NCI-H69 (cell line): ENCODE measurements around the gene FMN2.

Experiments used
- DNase-seq: peaks from one replicate; lab custom pipeline; 2025; lab: John Stamatoyannopoulos, UW

Gene FMN2

DNA sequence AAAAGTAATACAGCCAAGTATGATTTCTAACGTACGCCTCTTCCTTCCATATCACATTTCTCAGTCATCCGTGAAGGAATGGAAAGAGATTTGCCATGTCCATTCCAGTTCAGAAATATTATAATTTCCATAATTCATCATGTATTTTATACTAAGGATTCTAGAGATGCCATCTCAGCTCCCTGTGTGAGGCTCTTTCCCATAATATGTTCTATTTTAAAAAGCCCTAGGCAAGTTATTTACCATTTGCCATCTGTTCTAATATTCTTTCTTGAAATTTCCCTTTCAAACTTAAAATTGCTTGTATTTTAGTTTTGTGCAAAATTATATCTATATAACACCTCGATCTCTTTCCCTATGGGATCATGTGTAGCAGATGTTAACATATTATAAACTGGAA is 106.7 kb downstream of the FMN2 start:
- no peak for DNase-seq

DNA sequence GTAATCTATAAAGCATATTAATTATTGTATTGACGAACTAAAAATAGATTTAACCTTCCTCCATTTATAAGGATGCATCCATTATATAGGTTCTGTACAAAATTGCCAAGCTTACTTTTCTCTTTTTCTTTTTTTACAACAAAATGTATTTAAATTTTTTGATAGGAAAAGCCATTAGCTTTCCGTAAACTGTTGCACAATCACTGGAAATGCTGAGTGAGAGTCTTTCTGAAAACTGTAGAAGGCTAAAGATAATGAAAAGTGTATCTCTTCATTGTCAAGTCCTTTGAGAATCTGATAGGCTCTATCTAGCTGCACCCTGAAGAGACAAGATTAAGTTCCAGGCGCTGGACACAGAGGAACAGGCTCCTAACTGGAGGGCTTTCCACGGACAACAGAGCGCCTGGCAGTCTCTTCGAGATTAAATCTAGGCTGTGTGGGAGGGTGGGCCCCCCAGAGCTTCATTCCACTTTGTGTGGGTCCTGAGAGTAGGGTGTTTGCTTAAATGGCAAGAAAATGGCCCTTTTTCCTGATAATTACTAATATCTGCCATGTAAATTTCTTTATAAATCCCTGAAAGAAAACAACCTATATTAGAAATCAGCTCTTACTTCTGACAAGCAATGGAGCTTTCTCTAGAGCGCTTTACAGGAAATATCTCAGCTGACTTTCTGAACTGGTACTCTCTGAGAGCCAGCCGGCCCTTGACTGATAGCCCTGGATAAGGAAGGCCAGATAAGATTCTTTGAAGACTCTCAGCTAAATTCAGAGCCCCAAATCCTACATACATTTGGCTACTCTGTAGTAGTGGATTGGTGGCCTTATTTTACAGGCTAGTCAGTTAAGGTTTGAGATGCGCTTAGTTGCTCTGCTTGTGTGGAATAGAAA is 108.3 kb downstream of the FMN2 start:
- no peak for DNase-seq

DNA sequence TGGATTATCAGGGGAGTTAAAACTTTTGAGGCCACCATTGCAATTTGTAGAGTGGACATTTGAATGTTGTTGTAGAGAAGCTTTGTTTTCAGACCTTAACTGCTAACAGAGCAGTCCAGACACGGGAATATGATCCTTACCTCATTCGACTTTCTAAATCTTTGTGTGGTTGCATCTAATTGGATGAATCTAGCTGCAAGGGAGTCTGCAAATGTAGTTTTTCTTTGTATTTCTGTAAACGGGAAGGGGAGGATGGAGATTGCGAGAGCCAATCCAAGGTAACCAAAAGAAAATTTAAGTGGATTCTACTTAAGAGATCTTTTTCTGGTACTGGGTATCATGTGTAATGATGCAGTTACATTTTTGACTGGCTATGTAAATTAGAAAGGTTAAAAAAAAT is 110.2 kb downstream of the FMN2 start:
- no peak for DNase-seq

DNA sequence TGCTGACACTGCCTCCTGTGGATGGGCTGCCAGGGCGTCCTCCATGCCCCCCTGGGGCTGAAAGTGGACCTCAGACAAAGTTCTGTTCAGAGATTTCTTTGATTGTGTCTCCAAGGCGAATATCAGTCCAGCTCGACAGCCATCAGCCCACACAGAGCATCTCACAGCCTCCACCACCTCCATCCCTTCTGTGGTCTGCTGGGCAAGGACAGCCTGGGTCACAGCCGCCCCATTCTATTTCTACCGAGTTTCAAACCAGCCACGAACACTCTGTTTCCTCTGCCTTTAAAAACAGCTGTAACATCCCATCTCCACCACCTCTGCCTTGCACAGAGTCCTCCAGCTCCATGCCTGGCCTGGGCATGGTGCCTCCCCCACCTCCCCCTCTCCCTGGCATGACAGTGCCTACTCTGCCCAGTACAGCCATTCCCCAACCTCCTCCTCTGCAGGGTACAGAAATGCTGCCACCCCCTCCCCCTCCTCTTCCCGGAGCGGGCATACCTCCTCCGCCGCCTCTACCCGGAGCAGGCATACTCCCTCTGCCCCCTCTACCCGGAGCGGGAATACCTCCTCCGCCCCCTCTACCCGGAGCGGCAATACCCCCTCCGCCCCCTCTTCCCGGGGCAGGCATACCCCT is 115.5 kb downstream of the FMN2 start:
- no peak for DNase-seq

DNA sequence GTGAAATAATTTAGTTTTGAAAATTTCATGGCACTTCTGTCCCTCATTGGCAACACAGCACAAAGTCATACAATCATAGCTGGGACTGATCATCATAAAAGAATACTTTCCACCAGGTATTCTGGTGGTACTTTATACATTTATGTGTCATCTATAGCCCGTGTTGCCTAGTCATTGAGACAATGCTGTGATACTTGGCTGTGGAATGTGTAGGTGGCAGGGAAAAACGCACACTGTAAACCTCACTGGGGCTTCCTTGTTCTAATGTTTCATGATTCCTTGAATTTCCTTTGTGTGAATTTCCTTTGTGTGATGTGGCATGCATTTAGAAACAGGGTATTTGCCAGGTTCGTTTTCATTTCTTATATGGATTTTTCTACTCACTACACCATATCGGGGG is 118.3 kb downstream of the FMN2 start:
- no peak for DNase-seq

DNA sequence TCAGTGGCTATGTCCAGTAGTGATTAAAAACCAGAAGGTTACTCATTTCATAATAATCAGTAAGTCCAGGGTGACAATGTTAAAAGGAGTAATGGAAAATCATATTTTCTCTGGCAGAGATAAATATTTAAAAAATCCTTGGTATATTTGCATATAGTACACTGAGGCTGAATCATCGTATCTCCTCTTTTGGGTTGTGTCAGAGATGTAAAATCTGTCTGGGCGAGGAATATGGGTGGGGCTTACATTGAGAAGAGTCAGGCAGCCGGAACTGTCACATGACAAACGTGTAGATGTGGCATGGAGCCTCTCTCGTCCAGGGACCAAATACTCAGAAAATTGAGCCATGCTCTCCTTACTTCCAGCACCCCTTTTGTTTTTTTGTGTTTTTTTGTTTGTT is 120.9 kb downstream of the FMN2 start:
- no peak for DNase-seq

DNA sequence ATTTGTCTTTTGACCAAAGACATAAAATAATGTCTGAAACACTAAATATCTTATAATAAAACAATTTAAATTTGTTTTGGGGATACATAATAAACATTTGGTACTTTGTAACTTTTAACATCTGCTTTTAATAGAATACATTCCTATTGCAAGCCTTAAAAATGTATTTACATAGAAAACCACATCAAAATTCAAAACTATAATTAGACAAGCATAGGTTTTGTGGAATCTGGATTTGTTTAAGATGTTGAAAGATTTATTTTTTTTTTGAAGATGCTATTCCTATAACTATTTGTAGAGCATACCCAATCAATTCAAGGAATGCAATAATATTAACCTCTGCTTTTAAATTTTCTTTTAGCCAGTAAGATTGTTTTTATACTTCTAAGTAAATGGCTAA is 125.7 kb downstream of the FMN2 start:
- no peak for DNase-seq

DNA sequence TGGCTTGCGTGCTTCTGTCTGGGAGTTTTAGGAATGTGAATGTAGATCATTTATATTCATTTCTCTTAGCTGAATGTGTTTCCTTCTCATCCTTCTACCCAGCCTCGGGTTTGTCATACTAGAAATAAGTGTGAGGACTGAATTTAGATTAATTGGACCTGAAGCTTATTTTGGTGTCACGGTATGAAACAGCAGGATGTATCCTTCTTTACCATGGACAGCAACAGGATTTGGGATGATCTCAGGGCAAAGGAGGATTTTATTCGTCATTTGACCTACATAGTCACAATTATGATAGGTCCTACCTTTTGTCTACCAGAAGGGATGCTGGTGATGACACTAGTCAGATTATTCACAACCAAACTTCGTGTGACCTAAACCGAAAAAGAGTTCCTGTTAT is 127.4 kb downstream of the FMN2 start:
- no peak for DNase-seq

DNA sequence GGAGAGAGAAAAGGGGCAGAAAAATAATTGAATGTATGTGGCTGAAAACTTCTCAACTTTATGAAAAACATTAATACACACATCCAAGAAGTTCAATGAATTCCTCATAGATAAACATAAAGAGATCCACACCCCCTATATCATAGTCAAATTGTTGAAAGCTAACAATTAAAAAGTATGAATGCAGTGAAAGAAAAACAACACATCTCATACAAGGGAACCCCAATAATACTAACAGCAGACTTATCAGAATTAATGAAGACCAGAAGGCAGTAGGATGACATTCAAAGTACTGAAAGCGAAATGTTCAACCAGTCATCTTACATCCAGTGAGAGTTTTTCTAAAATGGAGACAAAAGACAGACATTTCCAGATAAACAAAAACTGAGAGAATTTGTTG is 134.4 kb downstream of the FMN2 start:
- DNase-seq, result no peak

DNA sequence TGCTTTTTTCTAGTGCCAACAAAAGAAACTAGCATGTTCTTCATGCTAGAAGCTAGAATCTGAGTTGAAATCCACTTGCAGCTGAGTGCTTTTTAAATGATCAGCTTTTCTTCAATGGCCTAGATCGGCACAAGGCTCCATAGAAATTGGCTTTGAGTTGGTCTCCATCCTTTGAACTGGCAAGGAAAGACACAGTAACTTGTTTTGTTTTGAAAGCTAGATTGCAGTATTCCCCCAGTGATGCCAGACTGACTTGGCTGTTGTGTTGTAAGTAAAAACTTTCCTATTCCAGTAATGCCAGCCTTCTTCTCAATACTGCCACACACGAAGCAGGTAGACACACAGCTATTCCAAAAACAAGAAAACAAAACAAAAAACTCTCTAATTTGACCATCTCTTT is 139.1 kb downstream of the FMN2 start:
- DNase-seq, result no peak

DNA sequence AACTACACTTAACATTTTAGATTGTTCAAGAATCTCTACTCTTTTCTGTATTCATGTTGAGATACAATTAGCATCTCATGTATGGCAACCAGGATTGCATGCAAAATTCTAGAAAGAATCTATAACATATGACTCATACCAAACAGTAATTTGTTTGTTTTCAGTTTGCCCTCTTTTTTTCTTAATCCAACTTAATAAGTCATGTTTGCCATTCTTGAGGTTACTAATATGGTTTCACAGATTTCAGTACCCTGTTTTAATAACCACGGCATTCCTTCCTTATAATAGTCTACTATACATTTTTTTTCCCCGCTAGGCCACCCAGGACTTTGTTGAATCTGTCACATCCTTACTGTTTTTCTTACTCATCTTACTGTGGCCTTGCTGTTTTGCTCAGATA is 140.8 kb downstream of the FMN2 start:
- DNase-seq, result no peak

DNA sequence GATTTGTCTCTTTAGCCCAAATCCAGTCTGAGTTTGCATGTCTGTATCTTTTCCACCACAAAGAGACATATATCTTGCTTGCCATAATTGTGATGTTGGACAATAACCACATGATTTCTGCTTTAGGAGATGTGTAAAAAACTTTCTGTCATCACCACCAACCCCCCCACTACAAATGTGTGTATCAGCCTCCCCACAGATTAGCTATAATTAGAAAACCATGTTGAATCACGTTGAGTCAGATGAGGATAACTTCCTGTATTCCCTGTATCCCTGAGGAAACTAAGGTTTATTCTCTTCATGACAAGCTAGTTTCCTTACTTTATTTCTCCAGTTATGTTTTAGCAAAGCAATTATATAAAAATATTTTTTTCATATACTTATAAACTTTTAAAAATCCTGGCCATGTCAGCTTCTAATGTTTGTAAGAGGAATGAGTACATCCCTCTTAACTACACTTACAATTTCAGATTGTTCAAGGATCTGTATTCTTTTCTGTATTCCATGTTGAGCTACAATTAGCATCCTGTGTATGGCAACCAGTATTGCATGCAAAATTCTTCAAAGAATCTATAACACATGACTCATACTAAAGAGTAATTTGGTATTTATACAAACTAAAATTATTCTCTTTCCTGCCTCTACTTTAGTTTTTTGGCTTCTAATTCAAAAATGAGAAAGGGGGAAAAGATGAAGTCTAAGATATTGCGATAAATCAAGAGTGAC is 143.0 kb downstream of the FMN2 start:
- no peak for DNase-seq

DNA sequence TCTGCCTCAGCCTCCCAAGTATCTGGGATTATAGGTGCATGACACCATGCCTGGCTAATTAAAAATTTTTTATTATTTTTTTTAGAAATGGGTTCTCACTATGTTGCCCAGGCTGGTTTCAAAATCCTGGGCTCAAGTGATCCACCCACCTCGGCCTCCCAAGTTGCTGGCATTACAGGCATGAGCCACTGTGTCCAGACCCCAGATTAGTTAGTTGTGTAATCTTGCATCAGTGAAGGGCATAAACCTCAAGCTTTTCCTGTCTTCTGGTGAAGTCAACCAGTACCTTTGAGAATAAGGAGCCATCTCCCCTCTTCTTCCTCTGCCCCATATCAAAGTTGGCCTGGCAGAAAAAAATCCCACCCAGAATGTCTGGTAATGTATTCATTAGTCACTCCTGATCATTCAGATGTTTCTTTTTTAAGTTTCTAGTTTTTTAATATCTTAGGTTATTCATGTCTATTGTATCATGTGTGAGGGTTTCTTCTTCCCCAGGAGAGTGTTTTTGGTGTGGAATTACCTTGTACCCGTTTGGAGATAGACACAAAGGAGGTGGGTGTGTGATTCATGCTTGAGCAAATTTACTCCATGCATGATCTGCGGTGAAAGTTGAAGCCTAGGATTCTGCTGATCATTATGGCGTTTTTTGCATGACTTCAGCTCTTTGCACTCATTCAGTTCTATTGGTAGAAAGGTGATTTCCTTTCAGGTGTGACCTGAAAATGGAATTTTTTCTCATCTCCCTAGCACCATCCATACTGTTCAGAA is 144.0 kb downstream of the FMN2 start:
- DNase-seq, result no peak

DNA sequence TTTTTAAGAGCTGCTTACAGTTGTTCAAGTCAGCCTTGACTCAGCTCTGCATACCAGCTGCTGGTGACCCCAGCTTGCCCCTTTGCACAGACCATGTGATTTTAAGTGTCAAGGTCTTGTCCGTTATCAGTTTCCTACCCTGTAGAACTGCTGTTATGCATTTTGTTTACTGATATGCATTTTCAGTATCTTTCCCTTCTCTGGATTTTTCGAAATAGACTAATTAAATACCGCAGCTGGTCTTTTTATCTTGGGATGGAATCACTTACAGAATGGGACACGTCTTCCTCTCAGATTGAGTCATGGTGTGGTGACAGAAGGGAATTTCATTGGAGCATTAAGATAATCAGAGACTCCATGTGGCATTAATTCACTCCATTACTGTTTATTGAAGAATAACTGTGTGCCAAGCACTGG is 145.6 kb downstream of the FMN2 start:
- no peak for DNase-seq

DNA sequence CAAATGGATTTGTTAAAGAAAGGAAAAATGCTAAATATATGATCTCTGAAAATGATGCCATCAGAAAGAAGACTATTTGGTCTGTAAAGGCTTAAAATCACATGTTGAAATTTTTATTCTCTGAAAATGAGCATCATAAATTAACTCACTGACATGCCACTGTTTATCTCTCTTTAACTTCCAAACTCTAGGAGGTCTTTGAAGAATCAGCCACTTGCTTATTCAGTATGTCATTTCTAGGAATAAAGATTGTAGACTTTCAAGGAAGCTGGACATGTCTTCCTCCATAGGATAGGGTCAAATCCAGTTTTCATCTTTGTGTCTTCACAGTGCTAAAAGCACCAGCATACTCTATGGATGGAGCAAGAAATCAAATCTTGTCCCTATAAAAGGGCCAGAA is 147.6 kb downstream of the FMN2 start:
- DNase-seq, result no peak

DNA sequence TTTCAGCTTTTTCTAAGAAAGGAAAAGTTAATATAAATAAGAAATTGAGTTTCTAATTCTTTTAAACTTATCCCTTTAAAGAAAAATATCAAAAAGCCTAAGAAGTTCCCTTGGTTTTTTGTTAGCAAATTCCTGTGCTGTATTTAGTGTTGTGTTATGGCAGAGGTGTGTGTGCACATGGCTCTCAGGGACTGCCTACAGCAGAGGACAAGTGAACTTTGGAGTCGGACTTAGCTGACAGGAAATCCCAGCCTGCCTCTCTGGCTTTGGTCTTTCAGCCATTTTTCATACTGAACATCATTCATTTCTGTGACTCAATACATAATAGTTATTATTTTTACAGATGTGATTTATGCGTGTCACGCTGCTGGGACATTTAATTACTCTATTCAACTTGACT is 149.6 kb downstream of the FMN2 start:
- no peak for DNase-seq

DNA sequence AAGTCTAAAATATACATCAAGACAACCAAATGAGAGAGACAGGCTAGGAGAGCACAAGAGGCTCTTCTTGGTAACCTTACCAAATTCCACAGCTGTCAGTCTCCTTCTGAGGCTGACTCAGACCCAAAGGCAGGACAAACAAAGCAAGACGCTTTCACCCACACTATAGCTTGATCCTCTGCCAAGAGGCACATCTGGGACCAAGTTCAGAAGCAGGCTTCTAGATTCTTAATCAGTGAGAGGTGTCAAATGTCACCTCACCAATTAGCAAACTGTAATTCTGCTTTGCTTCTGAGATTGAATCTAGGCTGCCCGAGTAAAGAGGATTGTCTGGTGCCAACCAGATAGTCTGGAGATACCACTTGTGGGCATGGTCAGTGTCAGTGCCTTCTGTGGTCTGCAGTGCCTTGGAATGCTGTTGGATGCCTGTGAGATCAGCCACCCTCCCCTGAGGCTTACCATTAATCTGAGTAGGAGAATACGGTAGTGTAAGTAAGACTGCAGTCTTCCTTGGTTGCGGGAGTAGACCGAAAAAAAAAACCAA is 151.0 kb downstream of the FMN2 start:
- DNase-seq, result peak; percentile 82

DNA sequence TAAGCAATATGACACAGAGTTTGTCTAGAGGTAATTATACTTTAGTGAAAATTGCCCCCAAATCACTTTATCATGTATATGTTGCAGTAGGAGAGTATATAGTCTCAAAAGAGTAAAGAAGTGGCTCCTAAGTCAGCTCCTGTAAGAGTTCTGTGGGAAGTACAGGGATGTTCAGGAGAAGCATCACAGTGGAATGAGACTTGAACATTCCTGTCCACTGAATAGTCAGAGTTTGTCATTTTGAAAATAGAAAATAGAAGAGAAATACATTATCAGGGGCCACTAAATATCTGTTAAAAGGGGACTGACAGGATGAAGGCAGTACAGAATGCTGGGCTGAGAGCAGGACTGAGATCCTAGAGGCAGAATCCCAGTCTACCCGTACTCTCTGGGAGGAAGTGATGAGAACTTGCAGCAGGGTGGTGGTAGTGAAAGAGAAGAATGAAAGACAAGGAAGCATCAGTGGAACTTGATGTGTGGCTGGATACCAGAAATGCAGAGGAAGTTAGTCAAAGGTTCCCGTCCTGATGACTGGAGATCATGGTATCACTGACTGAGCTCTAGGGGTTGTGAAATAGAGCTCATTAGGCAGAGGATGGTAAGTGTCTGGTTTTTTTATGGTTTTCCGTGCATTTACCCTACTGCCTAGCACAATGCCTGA is 153.4 kb downstream of the FMN2 start:
- DNase-seq, result no peak

DNA sequence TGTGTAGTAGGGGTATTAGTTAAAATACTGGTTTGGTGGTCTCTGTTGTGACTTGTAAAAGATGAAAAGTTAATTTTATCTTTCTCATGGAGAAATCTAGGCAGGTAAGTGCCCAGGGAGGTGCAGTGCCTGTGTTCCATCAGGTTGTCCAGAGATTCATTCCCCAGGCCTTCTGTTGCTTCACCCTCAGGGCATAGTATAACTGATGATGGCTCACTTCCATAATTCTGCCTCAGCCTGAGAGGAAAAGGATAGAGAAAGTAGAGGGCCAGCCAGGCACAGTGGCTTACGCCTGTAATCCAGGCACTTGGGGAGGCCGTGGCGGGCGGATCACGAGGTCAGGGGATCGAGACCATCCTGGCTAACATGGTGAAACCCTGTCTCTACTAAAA is 153.9 kb downstream of the FMN2 start:
- DNase-seq, result peak; percentile 14

DNA sequence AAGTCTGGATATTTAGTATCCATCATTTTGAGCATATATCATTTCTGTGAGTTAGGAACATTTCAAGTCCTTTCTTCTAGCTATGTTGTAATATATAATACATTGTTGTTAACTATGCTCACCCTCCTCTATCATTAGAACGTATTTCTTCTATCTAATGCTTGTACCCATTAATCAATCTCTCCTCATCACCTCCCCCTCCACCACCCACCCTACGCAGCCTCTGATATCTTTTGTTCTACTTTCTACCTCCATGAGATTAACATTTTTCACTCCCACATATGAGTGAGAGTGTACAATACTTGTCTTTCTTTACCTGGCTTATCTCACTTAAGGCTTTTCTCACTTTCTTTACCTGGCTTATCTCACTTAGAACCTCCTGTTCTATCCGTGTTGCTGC is 156.2 kb downstream of the FMN2 start:
- DNase-seq, result no peak

DNA sequence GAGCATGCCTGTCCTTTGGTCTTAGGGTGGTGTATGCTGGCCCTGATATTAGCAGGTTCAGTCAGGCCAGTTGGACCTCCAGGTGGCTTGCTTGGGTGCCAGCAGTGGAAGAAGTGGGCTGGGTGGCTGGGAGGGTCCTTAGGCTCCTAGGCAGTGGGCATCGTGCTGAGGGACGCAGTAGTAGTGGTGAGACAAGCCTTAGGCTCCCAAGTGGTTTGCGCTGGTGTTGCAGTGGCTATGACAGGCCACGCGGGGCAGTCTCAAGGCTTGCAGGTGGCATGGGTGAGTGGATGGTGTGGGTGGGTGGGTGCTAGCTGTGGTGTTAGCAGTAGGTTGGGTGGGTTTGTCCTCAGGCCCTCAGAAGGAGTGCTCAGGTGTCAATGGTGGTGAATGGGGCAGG is 162.3 kb downstream of the FMN2 start:
- DNase-seq, result no peak
